OCI-LY3 (cell line): Measurements from ENCODE around the gene CD151.

Experiments
- EZH2phosphoT487 ChIP-seq: fragments of 200-600 bp; shearing (Covaris generic); IDR thresholded peaks from 2 replicates; pipeline ENCODE4 v1.6.1; 2018; ENCODE audit warnings: antibody characterized with exemption, mixed run types, low read depth
- TF ChIP-seq, protein P1 (sequence below): fragments of 200-600, 300-600 bp; sonication (generic); IDR thresholded peaks from 2 replicates; pipeline ENCODE4 v1.5.1; 2014; ENCODE audit warnings: antibody characterized with exemption, low read length, low read depth

DNA sequence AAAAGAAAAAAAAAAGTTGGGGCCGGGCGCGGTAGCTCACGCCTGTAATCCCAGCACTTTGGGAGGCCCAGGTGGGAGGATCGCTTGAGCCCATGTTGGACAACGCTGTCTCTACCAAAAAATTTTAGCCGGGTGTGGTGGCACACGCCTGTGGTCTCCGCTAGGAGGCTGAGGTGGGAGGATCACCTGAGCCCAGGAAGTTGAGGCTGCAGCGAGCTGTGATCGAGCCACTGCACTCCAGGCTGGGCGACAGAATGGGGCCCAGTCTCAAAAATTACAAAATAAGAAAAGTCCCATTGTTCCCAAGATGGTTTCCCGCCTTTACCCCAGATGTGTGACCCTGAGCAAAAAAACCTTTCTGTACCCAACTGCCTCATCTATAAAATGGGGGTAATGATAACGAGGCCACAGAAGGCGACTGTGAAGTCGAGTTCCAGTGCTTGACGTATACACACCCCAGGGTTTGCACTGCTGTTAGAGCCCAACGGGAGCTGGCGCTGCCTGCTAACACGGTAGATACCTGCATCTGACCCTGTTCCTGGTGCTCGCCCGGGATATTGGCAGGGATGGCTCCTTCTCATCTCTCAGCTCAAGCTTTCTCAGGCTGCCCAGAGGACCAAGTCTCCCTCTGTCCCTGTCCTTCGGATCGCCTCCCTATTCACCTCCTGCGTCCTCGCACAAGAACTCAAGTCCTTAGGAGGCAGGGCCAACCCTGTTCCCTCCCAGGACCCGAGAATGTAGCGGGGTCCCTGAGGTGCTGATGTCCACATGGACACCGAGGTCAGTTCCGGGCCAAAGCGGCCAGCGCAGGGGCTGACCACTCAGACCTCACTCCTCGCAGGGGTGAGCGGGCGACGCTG, 24.1 kb upstream of the CD151 start:
- TF ChIP-seq, protein P1, sequence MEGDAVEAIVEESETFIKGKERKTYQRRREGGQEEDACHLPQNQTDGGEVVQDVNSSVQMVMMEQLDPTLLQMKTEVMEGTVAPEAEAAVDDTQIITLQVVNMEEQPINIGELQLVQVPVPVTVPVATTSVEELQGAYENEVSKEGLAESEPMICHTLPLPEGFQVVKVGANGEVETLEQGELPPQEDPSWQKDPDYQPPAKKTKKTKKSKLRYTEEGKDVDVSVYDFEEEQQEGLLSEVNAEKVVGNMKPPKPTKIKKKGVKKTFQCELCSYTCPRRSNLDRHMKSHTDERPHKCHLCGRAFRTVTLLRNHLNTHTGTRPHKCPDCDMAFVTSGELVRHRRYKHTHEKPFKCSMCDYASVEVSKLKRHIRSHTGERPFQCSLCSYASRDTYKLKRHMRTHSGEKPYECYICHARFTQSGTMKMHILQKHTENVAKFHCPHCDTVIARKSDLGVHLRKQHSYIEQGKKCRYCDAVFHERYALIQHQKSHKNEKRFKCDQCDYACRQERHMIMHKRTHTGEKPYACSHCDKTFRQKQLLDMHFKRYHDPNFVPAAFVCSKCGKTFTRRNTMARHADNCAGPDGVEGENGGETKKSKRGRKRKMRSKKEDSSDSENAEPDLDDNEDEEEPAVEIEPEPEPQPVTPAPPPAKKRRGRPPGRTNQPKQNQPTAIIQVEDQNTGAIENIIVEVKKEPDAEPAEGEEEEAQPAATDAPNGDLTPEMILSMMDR = no peak
- TF ChIP-seq EZH2phosphoT487 = no peak
